HEK293T (cell line): ENCODE measurements around the gene SLC9A6.

ENCODE experiments used
- ARNT ChIP-seq: fragments of 450-650 bp; IDR thresholded peaks from 2 replicates; pipeline ENCODE4 v1.6.1; 2017; ENCODE audit warnings: mild to moderate bottlenecking
- BHLHE40 ChIP-seq: fragments of 450-650 bp; IDR thresholded peaks from 2 replicates; pipeline ENCODE4 v1.6.1; 2016; ENCODE audit warnings: mild to moderate bottlenecking, moderate library complexity, borderline replicate concordance

DNA sequence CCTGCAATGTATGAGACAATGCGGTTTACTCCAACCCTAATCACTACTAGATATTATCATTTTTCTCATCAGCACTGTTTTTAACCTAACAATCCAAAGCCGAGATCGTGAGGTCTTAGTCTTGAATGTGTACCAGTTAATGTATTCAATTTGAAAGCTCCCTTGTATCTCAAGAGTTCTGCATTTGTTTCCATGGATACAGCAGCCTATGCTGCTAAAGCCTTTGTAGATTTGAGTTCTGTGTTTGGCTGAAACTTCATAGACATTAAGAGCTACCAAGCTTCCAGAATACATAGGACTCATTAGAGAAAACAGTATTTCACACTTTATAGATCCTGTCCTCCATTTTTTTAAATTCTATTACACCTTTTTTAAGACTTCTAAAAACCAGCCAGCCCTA, 39.9 kb downstream of the SLC9A6 start:
- TF ChIP-seq ARNT (no peak), BHLHE40 (no peak)
